Duodenal mucosa (tissue), 2 donors: ENCODE results near the gene CCL28.
"Not testable (repeated sequence)": the region's sequence is repeated elsewhere in the genome, so short reads cannot be mapped to it uniquely, and the experiment has no call there.

Source experiments
- H3K27ac ChIP-seq: one replicate; pipeline ENCODE4 v1.7.0; 2013; ENCODE audit warnings: low read depth, low read length
- H3K27me3 ChIP-seq, 2 donors: one replicate each; pipeline ENCODE4 v1.7.0; 2013; ENCODE audit warnings: low read length in 2 of 2, control low read depth in 1 of 2; ENCODE audit not compliant: insufficient read depth in 2 of 2, control insufficient read depth in 1 of 2
- H3K36me3 ChIP-seq, 2 donors: one replicate each; pipeline ENCODE4 v1.7.0; 2013; ENCODE audit warnings: low read length in 2 of 2, control low read depth in 1 of 2; ENCODE audit not compliant: insufficient read depth in 2 of 2, control insufficient read depth in 1 of 2
- H3K4me1 ChIP-seq, 2 donors: one replicate each; pipeline ENCODE4 v1.7.0; 2013; ENCODE audit warnings: low read length in 2 of 2, control low read depth in 1 of 2; ENCODE audit not compliant: insufficient read depth in 2 of 2, control insufficient read depth in 1 of 2
- H3K4me3 ChIP-seq, 2 donors: one replicate each; pipeline ENCODE4 v1.7.0; 2013; ENCODE audit warnings: low read length in 2 of 2, low read depth in 1 of 2
- H3K9ac ChIP-seq, 2 donors: one replicate each; pipeline ENCODE4 v1.7.0; 2013; ENCODE audit warnings: low read length in 2 of 2, low read depth in 1 of 2
- H3K9me3 ChIP-seq, 2 donors: one replicate each; pipeline ENCODE4 v1.7.0; 2013; ENCODE audit warnings: low read length in 2 of 2, control low read depth in 1 of 2; ENCODE audit not compliant: control insufficient read depth in 1 of 2

Gene CCL28

GRCh38 chr5:43425983-43426382 is 13.8 kb upstream of the CCL28 start:
- no peaks in the 10 kb centered on the region for H3K36me3 ChIP-seq
- no peaks in the 10 kb centered on the region for H3K9me3 ChIP-seq
- no peak overlapping the region for H3K9ac ChIP-seq
- H3K27ac ChIP-seq: no peak overlapping the region
- no peaks in the 10 kb centered on the region for H3K27me3 ChIP-seq
- H3K4me3 ChIP-seq: no peak overlapping the region
- peaks cover 8 to 16% of the 10 kb centered on the region in 2 donors for H3K4me1 ChIP-seq

GRCh38 chr5:43423086-43423485 is 10.9 kb upstream of the CCL28 start:
- not testable (repeated sequence) for H3K36me3 ChIP-seq, H3K9me3 ChIP-seq, H3K9ac ChIP-seq, H3K4me3 ChIP-seq, H3K27ac ChIP-seq, H3K27me3 ChIP-seq
- H3K4me1 ChIP-seq: peaks cover 12% of the 10 kb centered on the region in 2 donors

GRCh38 chr5:43422143-43422542 is 10.0 kb upstream of the CCL28 start:
- Histone ChIP-seq H3K4me1 (peaks cover 12 to 14% of the 10 kb centered on the region in 2 donors), H3K27ac (peak overlapping the region; percentile 36), H3K9me3 (no peaks in the 10 kb centered on the region), H3K36me3 (no peaks in the 10 kb centered on the region), H3K9ac (no peak overlapping the region), H3K27me3 (no peaks in the 10 kb centered on the region), H3K4me3 (peak overlapping the region in 1 of 2 donors; percentile 16)

- no peaks in the 10 kb centered on the region for H3K36me3 ChIP-seq
- peak overlapping the region in 1 of 2 donors; percentile 16 for H3K4me3 ChIP-seq
- H3K4me1 ChIP-seq: peaks cover 16 to 19% of the 10 kb centered on the region in 2 donors
- H3K9me3 ChIP-seq: no peaks in the 10 kb centered on the region
- no peaks in the 10 kb centered on the region for H3K27me3 ChIP-seq
- peak overlapping the region; percentile 36 for H3K27ac ChIP-seq
- H3K9ac ChIP-seq: no peak overlapping the region
Measured at GRCh38 chr5:43421450-43422133, 9.4 kb upstream of the CCL28 start.

DNA sequence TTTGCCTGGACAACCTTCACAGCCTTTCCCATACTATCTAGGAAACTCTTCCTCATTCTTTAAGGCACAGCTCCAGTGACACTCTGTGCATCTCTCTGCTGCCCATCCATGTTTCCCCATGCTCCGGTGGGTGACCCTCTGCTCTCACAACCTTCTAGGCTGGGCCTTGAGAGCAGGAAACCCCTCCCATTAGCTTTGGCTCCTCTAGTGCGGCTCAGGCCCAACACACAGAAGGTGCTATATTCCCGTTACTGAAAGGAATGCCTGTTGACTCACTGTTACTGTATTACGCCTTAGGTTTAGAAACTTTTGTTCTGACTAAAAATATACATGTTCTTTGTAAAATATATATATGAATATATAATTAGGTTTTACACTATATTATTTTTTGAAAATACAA is 8.1 kb upstream of the CCL28 start:
- no peak overlapping the region for H3K4me3 ChIP-seq
- H3K4me1 ChIP-seq: peaks cover 17 to 20% of the 10 kb centered on the region in 2 donors
- no peaks in the 10 kb centered on the region for H3K36me3 ChIP-seq
- H3K9ac ChIP-seq: no peak overlapping the region
- no peaks in the 10 kb centered on the region for H3K9me3 ChIP-seq
- no peaks in the 10 kb centered on the region for H3K27me3 ChIP-seq
- no peak overlapping the region for H3K27ac ChIP-seq

DNA sequence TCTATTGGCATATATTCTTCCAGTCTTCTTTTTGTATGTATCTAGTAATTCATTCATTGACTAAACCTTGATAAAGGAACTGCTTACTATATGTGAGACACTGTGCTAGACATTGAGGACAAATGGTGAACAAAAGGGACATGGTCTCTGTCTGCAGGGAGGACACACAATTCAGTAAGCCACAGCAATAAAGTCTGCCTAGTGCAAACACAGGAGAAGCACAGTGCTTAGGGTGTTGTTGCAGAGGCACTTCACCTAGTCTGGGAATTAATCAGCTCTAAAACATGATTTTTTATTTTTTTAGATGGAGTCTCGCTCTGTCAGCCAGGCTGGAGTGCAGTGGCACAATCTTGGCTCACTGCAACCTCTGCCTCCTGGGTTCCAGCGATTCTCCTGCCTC is 6.4 kb upstream of the CCL28 start:
- no peaks in the 10 kb centered on the region for H3K36me3 ChIP-seq
- H3K4me1 ChIP-seq: peaks cover 14 to 20% of the 10 kb centered on the region in 2 donors
- H3K9me3 ChIP-seq: no peaks in the 10 kb centered on the region
- H3K4me3 ChIP-seq: no peak overlapping the region
- H3K27me3 ChIP-seq: no peaks in the 10 kb centered on the region
- no peak overlapping the region for H3K9ac ChIP-seq
- H3K27ac ChIP-seq: no peak overlapping the region

DNA sequence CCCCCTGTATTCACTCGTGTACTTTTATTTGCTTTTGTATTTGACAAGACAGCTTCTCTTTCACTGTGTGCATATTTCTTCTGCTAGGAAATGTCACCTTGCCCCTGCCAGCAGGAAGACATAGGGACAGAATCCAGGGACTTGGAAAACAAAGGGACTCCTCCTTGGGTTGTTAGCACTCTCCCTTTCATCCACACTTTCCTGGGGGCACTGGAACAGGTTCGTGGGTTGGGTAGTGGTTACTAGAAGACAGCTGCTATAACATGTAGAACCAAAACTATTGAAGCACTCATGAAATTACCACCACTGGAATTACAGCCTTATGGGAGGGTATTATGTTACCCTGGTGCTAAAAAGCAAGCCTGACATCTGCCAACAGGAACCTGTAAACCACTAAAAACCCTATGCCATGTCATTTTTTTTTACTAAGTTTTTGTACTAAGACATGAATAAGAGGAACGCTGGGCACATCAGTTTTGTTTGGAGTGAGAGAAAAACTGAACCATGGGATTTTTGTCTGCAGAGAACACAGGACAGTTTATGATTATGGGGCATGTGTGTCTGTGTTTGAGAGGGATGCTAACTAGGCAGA is 4.7 kb upstream of the CCL28 start:
- Histone ChIP-seq H3K9ac (no peak overlapping the region), H3K27me3 (no peaks in the 10 kb centered on the region), H3K36me3 (no peaks in the 10 kb centered on the region), H3K27ac (no peak overlapping the region), H3K4me1 (peaks cover 13 to 28% of the 10 kb centered on the region in 2 donors), H3K4me3 (no peak overlapping the region), H3K9me3 (no peaks in the 10 kb centered on the region)

GRCh38 chr5:43415935-43416802 is 4.0 kb upstream of the CCL28 start:
- H3K4me1 ChIP-seq: peaks cover 7 to 23% of the 10 kb centered on the region in 2 donors
- no peak overlapping the region for H3K4me3 ChIP-seq
- no peak overlapping the region for H3K27ac ChIP-seq
- no peak overlapping the region for H3K9ac ChIP-seq
- H3K36me3 ChIP-seq: no peaks in the 10 kb centered on the region
- H3K27me3 ChIP-seq: no peaks in the 10 kb centered on the region
- no peaks in the 10 kb centered on the region for H3K9me3 ChIP-seq

GRCh38 chr5:43413966-43414365 is 1.8 kb upstream of the CCL28 start:
- peaks cover 16 to 19% of the 10 kb centered on the region in 2 donors for H3K4me1 ChIP-seq
- no peak overlapping the region for H3K27ac ChIP-seq
- H3K9me3 ChIP-seq: no peaks in the 10 kb centered on the region
- no peak overlapping the region for H3K9ac ChIP-seq
- no peaks in the 10 kb centered on the region for H3K36me3 ChIP-seq
- no peaks in the 10 kb centered on the region for H3K27me3 ChIP-seq
- no peak overlapping the region for H3K4me3 ChIP-seq

DNA sequence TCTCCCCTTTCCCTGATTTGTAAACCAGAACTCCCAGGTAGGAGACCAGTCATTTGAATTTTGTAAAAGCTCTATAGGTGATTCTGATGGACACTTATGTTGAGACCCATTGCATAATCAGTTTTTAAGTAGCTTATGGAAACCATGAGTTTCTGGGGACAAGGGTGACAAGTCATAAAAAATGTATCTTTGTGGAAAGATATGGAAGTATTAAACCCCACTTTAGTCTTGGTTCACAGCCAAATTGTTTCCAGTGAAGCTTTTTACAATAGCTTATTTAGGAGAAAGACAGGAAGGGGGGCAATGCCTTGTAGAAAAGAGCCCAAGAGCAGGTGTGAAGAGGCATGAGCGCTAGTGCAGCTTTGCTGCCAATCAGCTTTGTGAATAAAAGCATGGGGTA is 453 bp upstream of the CCL28 start:
- peak overlapping the region in 1 of 2 donors; percentile 67 for H3K9ac ChIP-seq
- H3K4me1 ChIP-seq: peaks cover 16 to 19% of the 10 kb centered on the region in 2 donors
- no peaks in the 10 kb centered on the region for H3K27me3 ChIP-seq
- H3K36me3 ChIP-seq: no peaks in the 10 kb centered on the region
- peak overlapping the region; percentile 24 for H3K27ac ChIP-seq
- H3K9me3 ChIP-seq: no peaks in the 10 kb centered on the region
- peak overlapping the region in 1 of 2 donors; percentile 67 for H3K4me3 ChIP-seq
